Mammary epithelial cell (primary cell): ENCODE results near the gene TACR1.

Experiments
- CTCF ChIP-seq, 2 donors: IDR thresholded peaks in 1 of 2; conservative IDR thresholded peaks in 1 of 2; 2 replicates each; pipeline ENCODE4 v1.5.1; 2011 to 2012; ENCODE audit warnings: inconsistent platforms in 2 of 2, low read length in 2 of 2, mild to moderate bottlenecking in 2 of 2, control low read depth in 1 of 2, low read depth in 1 of 2; ENCODE audit not compliant: insufficient read depth in 1 of 2; ENCODE audit errors: extremely low read depth in 1 of 2
- EZH2 ChIP-seq: IDR thresholded peaks from 2 replicates; pipeline ENCODE4 v1.6.1; 2012; ENCODE audit warnings: low read length, inconsistent platforms, borderline replicate concordance

DNA sequence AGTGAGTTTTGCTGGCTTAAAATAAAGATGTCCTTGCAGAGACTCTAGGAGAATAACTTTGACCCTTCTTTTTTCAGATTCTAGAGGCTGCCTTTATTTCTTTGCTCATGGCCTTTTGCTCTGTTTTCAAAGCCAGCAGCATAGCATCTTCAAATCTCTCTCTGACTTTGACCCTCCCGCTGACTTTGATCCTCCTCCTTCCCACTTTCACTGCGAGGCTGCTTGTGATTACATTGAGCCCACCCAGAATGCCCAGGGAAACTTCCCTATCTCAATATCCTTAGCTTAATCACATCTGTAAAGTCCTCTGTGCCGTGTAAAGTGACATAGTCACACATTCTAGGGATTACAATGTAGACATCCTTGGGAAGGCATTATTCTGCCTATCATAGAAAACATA is 23.9 kb downstream of the TACR1 start:
- TF ChIP-seq CTCF (conservative IDR thresholded peaks at IDR 0.05 in 1 of 2, IDR thresholded peaks at IDR 0.05 in 1 of 2; ENCODE audit: extremely low read depth in 1 of 2, insufficient read depth in 1 of 2, low read depth in 1 of 2, low read length in 2 of 2), result no peak
- no peak for TF ChIP-seq EZH2
